ENCODE results near the gene IRAG1.
"Not testable (repeated sequence)": the region's sequence is repeated elsewhere in the genome, so short reads cannot be mapped to it uniquely, and the experiment has no call there.

The IRAG1 gene

GRCh38 chr11:10709299-10710086 is 15.9 kb upstream of the IRAG1 start:
- DNase-seq (ENCODE audit: low read depth, low spot score), result no peak

DNA sequence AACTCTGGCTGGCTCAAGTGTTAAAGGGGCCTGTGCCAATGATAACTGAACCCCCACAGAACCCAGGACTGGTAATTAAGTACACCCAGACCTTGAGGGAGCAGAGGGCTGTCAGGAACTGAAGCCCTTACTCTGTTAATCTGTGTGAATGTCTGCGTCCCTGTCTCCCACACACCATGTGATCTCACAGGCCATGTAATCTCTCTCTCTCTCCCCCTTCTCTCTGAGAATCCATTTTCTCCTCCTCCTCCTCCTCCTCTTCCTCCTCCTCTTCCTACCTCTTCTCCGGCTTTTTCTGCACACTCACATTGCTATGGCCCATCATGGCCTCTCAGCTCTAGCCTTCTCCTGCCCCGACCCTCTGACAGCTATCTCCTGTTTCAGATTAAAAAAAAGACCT is 14.6 kb upstream of the IRAG1 start:
- no peak for DNase-seq (ENCODE audit: low read depth, low spot score)

- peak; percentile 6 for DNase-seq (ENCODE audit: low read depth, low spot score)
Measured at GRCh38 chr11:10701982-10702381, 8.4 kb upstream of the IRAG1 start.

DNA sequence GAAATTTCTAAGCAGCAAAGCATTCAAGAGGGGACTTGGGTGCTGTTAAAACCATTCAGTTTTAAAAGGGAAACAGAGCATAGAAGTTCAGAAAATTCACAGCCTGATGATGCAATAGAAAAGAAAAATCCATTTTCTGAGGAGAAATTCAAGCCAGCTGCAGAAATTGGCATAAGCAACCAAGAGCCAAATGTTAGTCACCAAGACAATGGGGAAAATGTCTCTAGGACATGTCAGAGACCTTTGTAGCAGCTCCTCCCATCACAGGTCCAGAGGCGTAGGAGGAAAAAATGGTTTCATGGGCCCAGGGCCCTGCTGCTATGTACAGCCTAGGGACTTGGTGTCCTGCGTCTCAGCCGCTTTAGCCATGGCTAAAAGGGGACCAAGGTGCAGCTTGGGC is 5.5 kb upstream of the IRAG1 start:
- no peak for DNase-seq (ENCODE audit: low read depth, low spot score)

DNA sequence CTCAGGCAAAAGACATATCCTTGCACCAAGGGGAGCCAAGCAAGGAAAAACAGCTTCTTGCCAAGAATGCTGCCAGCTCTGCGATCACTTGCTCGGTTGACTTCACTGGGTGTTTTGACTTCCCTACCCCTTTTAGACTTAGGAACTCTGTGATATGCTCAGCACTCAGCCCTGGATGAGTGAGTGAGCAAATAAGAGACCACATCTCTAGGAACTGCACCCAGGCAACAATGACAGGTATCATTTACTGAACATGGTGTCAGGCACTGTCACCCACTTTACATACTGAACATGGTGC is 3.7 kb upstream of the IRAG1 start:
- no peak for DNase-seq (ENCODE audit: low read depth, low spot score)

DNA sequence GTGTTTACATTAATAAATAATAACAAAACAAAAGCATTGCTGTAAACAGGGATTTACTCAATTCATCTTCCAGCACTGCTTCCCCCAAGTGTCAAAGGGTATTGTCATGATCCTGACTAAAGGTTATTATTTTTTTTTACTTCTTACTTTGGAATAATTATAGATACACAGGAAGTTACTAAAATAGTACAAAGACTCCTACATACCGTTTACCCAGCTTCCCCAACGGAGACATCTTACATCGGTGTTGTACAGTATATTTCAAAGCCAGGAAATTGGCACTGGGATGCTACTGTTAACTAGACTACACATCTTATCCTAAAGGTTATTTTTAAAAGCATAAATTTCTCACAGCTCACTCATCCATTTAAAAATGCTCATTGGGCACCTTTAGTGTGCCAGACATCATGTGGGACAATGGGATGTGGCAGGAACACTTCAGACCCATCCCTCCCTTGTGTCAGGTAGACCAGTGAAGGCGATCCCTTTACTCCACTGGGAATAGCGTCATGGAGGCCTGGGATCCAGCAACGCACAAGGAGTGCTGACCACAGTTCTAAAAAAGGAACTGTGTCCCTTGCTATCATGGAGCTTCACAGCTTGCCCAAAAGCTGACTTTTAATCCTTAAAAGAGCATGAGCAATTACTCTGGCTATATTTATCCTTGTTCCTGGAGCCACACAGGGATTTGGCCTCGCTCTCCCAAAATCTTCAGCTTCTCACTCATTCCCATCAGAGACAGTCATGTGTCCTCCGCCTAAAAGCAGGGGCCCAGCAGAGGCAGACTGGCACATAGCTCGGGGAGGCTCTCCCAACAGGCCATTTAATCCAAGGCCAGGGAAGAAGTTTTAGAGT is 3.1 kb upstream of the IRAG1 start:
- no peak for DNase-seq (ENCODE audit: low read depth, low spot score)

GRCh38 chr11:10695833-10696232 is 2.3 kb upstream of the IRAG1 start:
- DNase-seq (ENCODE audit: low read depth, low spot score), result no peak

GRCh38 chr11:10694486-10695239 is 1.1 kb upstream of the IRAG1 start:
- no peak for DNase-seq (ENCODE audit: low read depth, low spot score)

GRCh38 chr11:10692531-10693115 is 932 bp downstream of the IRAG1 start:
- DNase-seq (ENCODE audit: low read depth, low spot score), result no peak

DNA sequence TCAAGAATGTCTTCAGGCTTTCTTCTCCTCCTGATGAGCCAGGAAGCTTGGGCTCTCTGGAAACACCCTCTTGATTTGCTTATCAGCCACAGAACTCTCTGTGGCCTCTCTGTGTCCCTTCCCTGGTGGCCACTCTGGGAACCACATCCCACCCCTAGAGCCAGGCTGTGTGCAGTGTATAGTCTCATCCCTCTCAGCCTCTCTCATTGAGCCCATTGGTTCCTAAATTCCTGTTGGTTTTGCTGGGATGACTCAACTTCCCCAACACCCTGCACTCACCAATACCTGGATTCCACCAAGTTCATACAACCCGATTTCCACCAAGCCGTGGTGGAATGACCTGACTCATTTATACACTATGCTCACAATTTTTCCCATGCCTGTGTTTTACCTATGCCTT is 5.2 kb downstream of the IRAG1 start:
- no peak for DNase-seq (ENCODE audit: low read depth, low spot score)

DNA sequence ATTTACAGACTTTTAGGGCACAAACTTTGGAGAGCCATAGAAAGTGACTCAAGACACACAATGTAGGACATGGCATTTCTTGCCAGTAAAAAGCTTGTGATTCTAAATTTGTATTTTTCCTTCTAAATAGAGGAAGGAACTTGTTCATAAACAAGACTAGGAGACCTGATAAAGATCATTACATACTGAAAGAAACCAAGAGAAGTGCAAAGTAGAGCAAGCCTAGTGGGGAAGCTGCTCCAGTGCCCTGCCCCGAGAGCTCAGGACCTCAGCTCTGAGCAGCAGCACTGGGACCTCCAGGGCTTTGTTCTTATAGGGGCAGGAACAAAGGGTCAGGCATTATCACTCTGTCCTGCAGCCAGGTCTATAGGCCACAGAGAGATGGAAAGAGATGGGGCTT is 7.2 kb downstream of the IRAG1 start:
- no peak for DNase-seq (ENCODE audit: low read depth, low spot score)

DNA sequence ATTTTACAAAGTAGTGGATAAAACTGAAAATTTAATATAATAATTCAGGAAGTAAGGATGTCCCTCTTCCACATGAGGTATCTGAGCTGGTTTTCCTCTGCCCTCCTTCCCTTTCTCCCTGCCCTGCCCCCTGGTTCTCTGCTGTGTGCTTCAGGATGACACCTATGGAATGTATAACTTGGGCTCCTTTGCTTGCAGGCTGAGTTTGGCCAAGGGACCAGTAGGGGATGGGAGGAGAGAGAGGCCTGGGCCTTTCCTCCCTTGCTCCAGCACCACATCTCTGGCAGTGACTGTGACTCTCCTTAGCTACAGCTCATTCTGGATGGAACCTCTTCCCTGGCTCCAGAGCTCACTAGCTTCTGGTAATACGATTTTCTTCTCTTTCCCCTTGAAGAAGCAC is 10.1 kb downstream of the IRAG1 start:
- no peak for DNase-seq (ENCODE audit: low read depth, low spot score)

GRCh38 chr11:10680956-10681487 is 12.5 kb downstream of the IRAG1 start:
- DNase-seq (ENCODE audit: low read depth, low spot score), result no peak

DNA sequence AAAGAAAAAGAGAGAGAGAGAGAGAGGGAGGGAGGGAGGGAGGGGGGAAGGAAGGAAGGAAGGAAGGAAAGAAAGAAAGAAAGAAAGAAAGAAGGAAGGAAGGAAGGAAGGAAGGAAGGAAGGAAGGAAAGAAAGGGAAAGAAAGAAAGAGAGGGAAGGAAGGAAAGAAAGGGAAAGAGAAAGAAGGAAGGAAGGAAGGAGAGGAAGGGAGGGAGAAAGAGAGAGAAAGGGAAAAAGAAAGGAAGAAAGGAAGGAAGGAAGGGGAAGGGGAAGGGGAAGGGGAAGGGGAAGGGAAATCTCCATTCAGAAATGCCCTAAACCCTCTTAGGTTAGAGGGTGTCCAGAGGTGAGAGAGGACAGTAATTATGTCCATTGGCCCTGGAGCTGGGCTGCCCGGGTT is 13.3 kb downstream of the IRAG1 start:
- not testable (repeated sequence) for DNase-seq (ENCODE audit: low read depth, low spot score)

DNA sequence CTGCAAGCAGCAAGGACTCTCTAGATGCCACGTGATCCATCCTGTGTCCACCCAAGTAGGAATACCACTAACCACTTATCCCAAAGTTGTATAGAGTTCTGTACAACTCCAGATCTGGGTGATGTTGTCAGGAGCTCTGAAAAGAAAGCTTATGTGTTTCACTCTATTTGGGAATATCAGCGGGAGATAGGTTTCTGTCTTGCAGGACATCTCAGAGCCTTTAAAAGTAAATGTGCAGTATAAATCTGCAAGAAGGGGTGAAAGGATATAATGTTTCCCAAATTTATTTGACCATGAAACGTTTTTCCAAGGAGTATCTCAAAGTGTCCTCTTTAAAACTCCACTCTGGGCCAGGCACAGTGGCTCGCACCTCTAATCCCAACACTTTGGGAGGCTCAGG is 13.9 kb downstream of the IRAG1 start:
- DNase-seq (ENCODE audit: low read depth, low spot score), result no peak

DNA sequence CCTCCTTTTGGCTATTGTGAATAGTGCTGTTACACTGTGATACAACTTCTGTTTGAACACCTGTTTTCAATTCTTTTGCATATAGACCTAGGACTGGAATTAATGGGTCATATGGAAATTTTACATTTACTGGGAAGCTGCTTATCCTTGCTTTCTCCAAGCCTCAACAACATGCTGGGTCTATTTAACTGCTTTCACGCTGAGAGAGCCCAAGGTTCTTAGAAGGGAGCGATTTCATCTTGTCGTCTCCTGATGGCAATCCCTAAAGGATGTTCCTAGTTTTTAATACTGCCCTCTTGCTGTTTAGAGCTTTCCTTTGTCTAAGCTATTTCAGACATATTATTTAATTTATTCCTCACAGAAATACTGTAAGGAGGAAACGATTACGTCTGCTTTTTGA is 15.5 kb downstream of the IRAG1 start:
- DNase-seq (ENCODE audit: low read depth, low spot score), result no peak

DNA sequence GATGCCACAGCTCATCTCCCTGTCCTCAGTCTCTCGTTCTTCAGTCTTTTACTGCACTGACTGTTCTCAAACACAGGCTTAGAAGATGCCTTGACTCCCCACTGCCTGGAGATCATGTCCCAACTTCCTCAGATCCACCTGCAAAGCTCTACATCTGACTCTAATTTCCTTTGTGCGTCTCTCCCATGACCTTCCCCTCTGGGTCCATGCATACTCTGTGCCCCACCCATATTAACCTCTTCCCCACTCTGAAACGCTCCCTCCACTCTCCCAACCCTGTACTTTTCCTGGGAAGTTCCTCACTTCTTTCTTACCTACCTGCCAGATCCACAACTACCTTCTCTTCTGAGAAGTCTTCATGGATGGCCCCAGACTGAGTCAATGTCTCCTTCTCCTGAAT is 16.6 kb downstream of the IRAG1 start:
- no peak for DNase-seq (ENCODE audit: low read depth, low spot score)

- no peak for DNase-seq (ENCODE audit: low read depth, low spot score)
Measured at GRCh38 chr11:10674911-10675440, 18.6 kb downstream of the IRAG1 start.

DNA sequence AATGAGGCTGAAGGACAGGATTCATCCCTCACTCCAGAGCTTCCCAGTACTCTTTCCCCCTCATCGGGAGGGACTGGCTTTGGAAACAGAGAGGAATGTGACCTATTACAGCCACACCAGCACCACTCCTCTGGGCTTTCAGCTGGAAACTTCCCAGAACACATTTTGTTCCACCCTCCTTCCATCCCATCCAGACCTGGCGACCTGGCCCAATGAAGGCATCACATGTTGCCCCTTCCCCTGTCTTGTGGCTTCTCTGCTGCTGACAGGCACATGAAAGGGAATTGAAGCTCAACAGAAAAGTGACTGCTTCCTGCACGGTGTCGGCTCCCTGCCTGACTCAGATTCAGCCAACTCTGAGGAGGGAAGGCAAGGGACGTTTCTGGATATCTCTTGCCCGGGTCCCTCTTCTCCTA is 19.1 kb downstream of the IRAG1 start:
- DNase-seq (ENCODE audit: low read depth, low spot score), result peak; percentile 47

- DNase-seq (ENCODE audit: low read depth, low spot score), result no peak
Measured at GRCh38 chr11:10673501-10674062, 20.0 kb downstream of the IRAG1 start.

- DNase-seq (ENCODE audit: low read depth, low spot score), result no peak
Measured at GRCh38 chr11:10670099-10670498, 23.5 kb downstream of the IRAG1 start.
